B cell (primary cell): ENCODE measurements around the gene C1QBP. TPM values are rescaled to one million over a fixed set of nuclear protein-coding genes. Genes with fewer than 3 reads are reported as not detected.

ENCODE experiments used
- ATAC-seq: fragments of 200-7000 bp; cut with Tn5 transposase; one replicate; pipeline ENCODE4 v1.10.0; 2021; ENCODE audit warnings: low read depth, mild to moderate bottlenecking, moderate number of reproducible peaks, moderate library complexity
- CTCF ChIA-PET: fragments of 350-600 bp; sonication (Branson Sonifier 250); formaldehyde crosslinking; loops from one replicate; lab custom pipeline; 2021; ENCODE audit warnings: antibody characterized with exemption, inconsistent platforms; lab: Charles Lee
- POLR2A ChIA-PET: fragments of 350-600 bp; sonication (Branson Sonifier 250); formaldehyde crosslinking; loops from one replicate; lab custom pipeline; 2021; ENCODE audit warnings: antibody characterized with exemption; lab: Charles Lee
- DNase-seq: peaks from one replicate; pipeline ENCODE4 v3.0.0; 2013
- H2AFZ ChIP-seq: 2 replicates; pipeline ENCODE4 v1.6.1; 2012; ENCODE audit warnings: mild to moderate bottlenecking, low read depth, low read length; ENCODE audit not compliant: insufficient read depth, poor library complexity, severe bottlenecking
- H3K27ac ChIP-seq, 2 donors: 1 replicate in 1 of 2; 2 replicates in 1 of 2; pipeline ENCODE4 v1.5.1; 2012 to 2013; ENCODE audit warnings: low read length in 2 of 2, mild to moderate bottlenecking in 2 of 2, moderate library complexity in 1 of 2
- H3K27me3 ChIP-seq, 4 experiments: fragments of 200-600 bp in 1 of 4; sonication (generic) in 1 of 4; replicated peaks in 1 of 4; 1 replicate in 2 of 4; 2 replicates in 2 of 4; pipeline versions ENCODE4 v1.6.1 to v1.7.0; 2013 to 2016; ENCODE audit warnings: low read length in 3 of 4, mild to moderate bottlenecking in 2 of 4, mixed read lengths in 1 of 4, moderate library complexity in 1 of 4; ENCODE audit not compliant: insufficient read depth in 4 of 4, control insufficient read depth in 3 of 4; ENCODE audit errors: control extremely low read depth in 1 of 4
- H3K36me3 ChIP-seq, 2 experiments: replicated peaks in 1 of 2; 1 replicate in 1 of 2; 2 replicates in 1 of 2; pipeline versions ENCODE4 v1.6.1 to v1.7.1; 2013; ENCODE audit warnings: low read length in 1 of 2; ENCODE audit not compliant: insufficient read depth in 2 of 2, control insufficient read depth in 1 of 2; ENCODE audit errors: control extremely low read depth in 1 of 2, extremely low read depth in 1 of 2
- H3K4me1 ChIP-seq, 2 donors: fragments of 200-600 bp in 1 of 2; sonication (generic) in 1 of 2; 1 replicate in 1 of 2; 2 replicates in 1 of 2; pipeline versions ENCODE4 v1.5.1 to v1.6.1; 2013 to 2017; ENCODE audit warnings: low read length in 2 of 2; ENCODE audit not compliant: control insufficient read depth in 2 of 2, insufficient read depth in 2 of 2
- H3K4me2 ChIP-seq: replicated peaks from 2 replicates; pipeline ENCODE3; 2012; ENCODE audit warnings: mild to moderate bottlenecking, low read depth, low read length; ENCODE audit not compliant: poor library complexity, severe bottlenecking
- H3K4me3 ChIP-seq, 5 experiments: fragments of 200-600 bp in 1 of 5; sonication (generic) in 1 of 5; 1 replicate in 3 of 5; 2 replicates in 2 of 5; pipeline versions ENCODE4 v1.5.1 to v1.7.0; 2011 to 2016; ENCODE audit warnings: low read length in 4 of 5, mild to moderate bottlenecking in 4 of 5, low read depth in 2 of 5, control low read depth in 1 of 5, moderate library complexity in 1 of 5; ENCODE audit not compliant: insufficient read depth in 1 of 5; ENCODE audit errors: control extremely low read depth in 1 of 5, extremely low read depth in 1 of 5
- H3K79me2 ChIP-seq: fragments of 200-600 bp; sonication (generic); one replicate; pipeline ENCODE4 v1.6.0; 2016; ENCODE audit warnings: low read length; ENCODE audit not compliant: control insufficient read depth, insufficient read depth
- H3K9ac ChIP-seq: fragments of 200-600 bp; sonication (generic); 2 replicates; pipeline ENCODE4 v1.6.1; 2017; ENCODE audit warnings: mild to moderate bottlenecking, low read length, moderate library complexity
- H3K9me3 ChIP-seq, 3 donors: one replicate each; pipeline versions ENCODE4 v1.6.1 to v1.7.1; 2013; ENCODE audit warnings: low read length in 2 of 3; ENCODE audit not compliant: control insufficient read depth in 2 of 3, insufficient read depth in 1 of 3; ENCODE audit errors: control extremely low read depth in 1 of 3
- H4K20me1 ChIP-seq: 2 replicates; pipeline ENCODE4 v1.6.0; 2012; ENCODE audit warnings: mild to moderate bottlenecking, low read length; ENCODE audit not compliant: insufficient read depth, control insufficient read depth, poor library complexity, severe bottlenecking
- H3K27ac Mint-ChIP-seq: one replicate; pipeline ENCODE4 v1.8.0; 2021; ENCODE audit warnings: mixed read lengths
- H3K27me3 Mint-ChIP-seq: one replicate; pipeline ENCODE4 v1.8.0; 2021; ENCODE audit warnings: mixed read lengths
- H3K4me1 Mint-ChIP-seq: one replicate; pipeline ENCODE4 v1.8.0; 2021; ENCODE audit warnings: mixed read lengths
- H3K4me3 Mint-ChIP-seq: one replicate; pipeline ENCODE4 v1.8.0; 2021; ENCODE audit warnings: mixed read lengths
- H3K9me3 Mint-ChIP-seq: one replicate; pipeline ENCODE4 v1.8.0; 2022; ENCODE audit warnings: mixed read lengths; ENCODE audit not compliant: insufficient read depth
- EZH2 ChIP-seq: IDR thresholded peaks from 2 replicates; pipeline ENCODE4 v1.6.1; 2012; ENCODE audit warnings: borderline replicate concordance, low read depth, mild to moderate bottlenecking, moderate library complexity, low read length; ENCODE audit not compliant: insufficient read depth, poor library complexity, severe bottlenecking
- WGBS: methylation state at CpG from one replicate; pipeline ENCODE4 v1.1.5; 2013; ENCODE audit warnings: missing lambda C conversion rate; ENCODE audit not compliant: insufficient coverage; 5-methylcytosine and 5-hydroxymethylcytosine counted together
- intact Hi-C: fragments of 100-400 bp; cut with micrococcal nuclease; formaldehyde crosslinking; loops from one replicate; pipeline ENCODE4 v1.10.0; 2022
- polyA plus RNA-seq: library from polyadenylated mRNA; depleted of rRNA; stranded (reverse); fragments of >200 nt; gene quantifications from 2 replicates; pipeline ENCODE4 v1.2.3, GENCODE V29; 2012
- total RNA-seq, 2 donors: library from RNA; stranded (reverse); fragments of 120-200 nt in 1 of 2; gene quantifications; 1 replicate in 1 of 2; 2 replicates in 1 of 2; pipeline versions ENCODE4 v1.2.3 to v1.2.4, GENCODE V29; 2013 to 2022
- TF ChIP-seq, protein P1 (sequence below): fragments of 200-600 bp; IDR thresholded peaks from one replicate; pipeline ENCODE4 v1.8.0; 2022; ENCODE audit warnings: antibody characterized with exemption, mild to moderate bottlenecking

The C1QBP gene
- total and polyA plus RNA-seq, 2 donors (not counting 1 experiment from before 2014, with no cell fraction given): 60.3 to 62.2 TPM

DNA sequence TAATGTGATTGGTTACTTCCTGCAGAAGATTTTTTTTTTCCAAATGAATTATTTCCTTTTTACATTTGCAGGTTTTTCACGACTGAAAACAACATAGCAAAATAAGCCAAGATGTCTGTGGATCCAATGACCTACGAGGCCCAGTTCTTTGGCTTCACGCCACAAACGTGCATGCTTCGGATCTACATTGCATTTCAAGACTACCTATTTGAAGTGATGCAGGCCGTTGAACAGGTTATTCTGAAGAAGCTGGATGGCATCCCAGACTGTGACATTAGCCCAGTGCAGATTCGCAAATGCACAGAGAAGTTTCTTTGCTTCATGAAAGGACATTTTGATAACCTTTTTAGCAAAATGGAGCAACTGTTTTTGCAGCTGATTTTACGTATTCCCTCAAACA lies 49.8 kb upstream of the C1QBP start:
- POLR2A ChIA-PET: no interaction called here
- peaks cover 38% of the 10 kb centered on the region for H3K4me1 Mint-ChIP-seq

More for the DNA sequence above, 49.8 kb upstream of the C1QBP start:
- Histone ChIP-seq H3K9ac (no peak overlapping the region), H3K36me3 (peaks cover 9 to 38% of the 10 kb centered on the region in 2 experiments), H3K27ac (no peak overlapping the region), H2AFZ (no peak overlapping the region), H3K9me3 (peaks cover 0 to 4% (median 2%) of the 10 kb centered on the region in 3 donors), H3K4me3 (no peak overlapping the region), H3K79me2 (peaks cover 35% of the 10 kb centered on the region), H4K20me1 (no peaks in the 10 kb centered on the region), H3K4me2 (no peak overlapping the region), H3K27me3 (no peaks in the 10 kb centered on the region), H3K4me1 (peaks cover 17 to 26% of the 10 kb centered on the region in 2 donors)
- Mint-ChIP-seq H3K27ac (no peak overlapping the region), H3K4me3 (no peak overlapping the region), H3K27me3 (no peaks in the 10 kb centered on the region), H3K9me3 (no peaks in the 10 kb centered on the region)
- ATAC-seq: no peak
- DNase-seq: no peak
- intact Hi-C loops: loop anchor here (5.0 to 10.0 kb wide), 2 partner anchors 1166 to 1949 kb away; partner anchors contain the start of genes C17orf100, FGF11, MED31 and TMEM102
- 91% methylated on average over 6 of the region's 8 CpGs for WGBS
- no peak for TF ChIP-seq EZH2
- TF ChIP-seq, protein P1, sequence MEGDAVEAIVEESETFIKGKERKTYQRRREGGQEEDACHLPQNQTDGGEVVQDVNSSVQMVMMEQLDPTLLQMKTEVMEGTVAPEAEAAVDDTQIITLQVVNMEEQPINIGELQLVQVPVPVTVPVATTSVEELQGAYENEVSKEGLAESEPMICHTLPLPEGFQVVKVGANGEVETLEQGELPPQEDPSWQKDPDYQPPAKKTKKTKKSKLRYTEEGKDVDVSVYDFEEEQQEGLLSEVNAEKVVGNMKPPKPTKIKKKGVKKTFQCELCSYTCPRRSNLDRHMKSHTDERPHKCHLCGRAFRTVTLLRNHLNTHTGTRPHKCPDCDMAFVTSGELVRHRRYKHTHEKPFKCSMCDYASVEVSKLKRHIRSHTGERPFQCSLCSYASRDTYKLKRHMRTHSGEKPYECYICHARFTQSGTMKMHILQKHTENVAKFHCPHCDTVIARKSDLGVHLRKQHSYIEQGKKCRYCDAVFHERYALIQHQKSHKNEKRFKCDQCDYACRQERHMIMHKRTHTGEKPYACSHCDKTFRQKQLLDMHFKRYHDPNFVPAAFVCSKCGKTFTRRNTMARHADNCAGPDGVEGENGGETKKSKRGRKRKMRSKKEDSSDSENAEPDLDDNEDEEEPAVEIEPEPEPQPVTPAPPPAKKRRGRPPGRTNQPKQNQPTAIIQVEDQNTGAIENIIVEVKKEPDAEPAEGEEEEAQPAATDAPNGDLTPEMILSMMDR: no peak
- CTCF ChIA-PET: no interaction called here
